HEK293 (cell line): ENCODE measurements around the gene NELFB.

Experiments used
- CTCF ChIA-PET: fragments of 350-600 bp; formaldehyde crosslinking; extraction: SDS; loops from one replicate; lab custom pipeline; 2021; ENCODE audit warnings: antibody characterized with exemption; lab: Yijun Ruan, JAX
- POLR2A ChIA-PET: fragments of 300-600 bp; formaldehyde crosslinking; extraction: SDS; loops from one replicate; lab custom pipeline; 2020; ENCODE audit warnings: antibody characterized with exemption, inconsistent platforms; lab: Yijun Ruan, JAX
- H3K27ac ChIP-seq: fragments of 200-500 bp; sonication (Bioruptor generic); 2 replicates; pipeline ENCODE4 v1.5.1; 2014; ENCODE audit warnings: low read depth, low read length, control low read depth, inconsistent platforms; ENCODE audit errors: extremely low read depth
- H3K36me3 ChIP-seq, 2 experiments: fragments of 200-500 bp in 1 of 2; sonication (Bioruptor generic) in 1 of 2; 1 replicate in 1 of 2; 2 replicates in 1 of 2; pipeline ENCODE4 v1.5.1; 2014 to 2017; ENCODE audit warnings: inconsistent platforms in 2 of 2, low read length in 2 of 2; ENCODE audit not compliant: control insufficient read depth in 2 of 2, insufficient read depth in 1 of 2
- H3K4me1 ChIP-seq: fragments of 200-500 bp; sonication (Bioruptor generic); 2 replicates; pipeline ENCODE4 v1.5.1; 2014; ENCODE audit warnings: mild to moderate bottlenecking, low read length, inconsistent platforms; ENCODE audit not compliant: control insufficient read depth, insufficient read depth
- H3K4me3 ChIP-seq: 2 replicates; pipeline ENCODE4 v1.5.1; 2011; ENCODE audit warnings: low read depth, mild to moderate bottlenecking, control low read depth, low read length, moderate library complexity
- H3K9me3 ChIP-seq: fragments of 200-500 bp; sonication (Bioruptor generic); 2 replicates; pipeline ENCODE4 v1.5.1; 2014; ENCODE audit warnings: low read depth, low read length, inconsistent platforms; ENCODE audit not compliant: control insufficient read depth, insufficient read depth
- AEBP2 ChIP-seq: fragments of 450-650 bp; formaldehyde crosslinking; IDR thresholded peaks from 2 replicates; pipeline ENCODE4 v1.5.1; 2016; ENCODE audit warnings: missing biosample characterization, missing genetic modification characterization, borderline replicate concordance
- BCL11B ChIP-seq: fragments of 450-650 bp; formaldehyde crosslinking; IDR thresholded peaks from 2 replicates; pipeline ENCODE4 v1.5.1; 2016; ENCODE audit warnings: low read depth, missing biosample characterization, missing genetic modification characterization
- BCL6B ChIP-seq: fragments of 450-650 bp; formaldehyde crosslinking; IDR thresholded peaks from 2 replicates; pipeline ENCODE4 v1.5.1; 2017; ENCODE audit warnings: missing biosample characterization, missing genetic modification characterization
- GLIS2 ChIP-seq: fragments of 450-650 bp; formaldehyde crosslinking; IDR thresholded peaks from 2 replicates; pipeline ENCODE4 v1.5.1; 2016; ENCODE audit warnings: missing biosample characterization, missing genetic modification characterization
- SP3 ChIP-seq: fragments of 450-650 bp; formaldehyde crosslinking; IDR thresholded peaks from 2 replicates; pipeline ENCODE4 v1.5.1; 2016; ENCODE audit warnings: missing biosample characterization, missing genetic modification characterization
- ZFHX2 ChIP-seq: fragments of 450-650 bp; formaldehyde crosslinking; conservative IDR thresholded peaks from 2 replicates; pipeline ENCODE4 v1.5.1; 2016; ENCODE audit warnings: missing biosample characterization, missing genetic modification characterization
- ZNF341 ChIP-seq: fragments of 450-650 bp; formaldehyde crosslinking; IDR thresholded peaks from 2 replicates; pipeline ENCODE4; 2016; ENCODE audit warnings: low read depth, missing biosample characterization, missing genetic modification characterization
- ZNF362 ChIP-seq: fragments of 450-650 bp; formaldehyde crosslinking; IDR thresholded peaks from 2 replicates; pipeline ENCODE4 v1.5.1; 2016; ENCODE audit warnings: missing biosample characterization, missing genetic modification characterization
- ZNF530 ChIP-seq: fragments of 450-650 bp; formaldehyde crosslinking; IDR thresholded peaks from 2 replicates; pipeline ENCODE4 v1.5.1; 2016; ENCODE audit warnings: low read depth, missing biosample characterization, missing genetic modification characterization
- ZNF555 ChIP-seq: fragments of 450-650 bp; formaldehyde crosslinking; conservative IDR thresholded peaks from 2 replicates; pipeline ENCODE4 v1.5.1; 2017; ENCODE audit warnings: missing biosample characterization, mild to moderate bottlenecking, missing genetic modification characterization, inconsistent platforms
- ZNF558 ChIP-seq: fragments of 450-650 bp; formaldehyde crosslinking; IDR thresholded peaks from 2 replicates; pipeline ENCODE4 v1.5.1; 2016; ENCODE audit warnings: missing biosample characterization, missing genetic modification characterization
- ZNF560 ChIP-seq: fragments of 450-650 bp; formaldehyde crosslinking; IDR thresholded peaks from 2 replicates; pipeline ENCODE4 v1.5.1; 2017; ENCODE audit warnings: missing biosample characterization, missing genetic modification characterization, borderline replicate concordance
- ZNF561 ChIP-seq: fragments of 450-650 bp; IDR thresholded peaks from 2 replicates; pipeline ENCODE4 v1.5.1; 2018; ENCODE audit warnings: missing biosample characterization, missing genetic modification characterization, borderline replicate concordance
- ZNF626 ChIP-seq: fragments of 450-650 bp; sonication (Bioruptor Pico); formaldehyde crosslinking; IDR thresholded peaks from 2 replicates; pipeline ENCODE4 v1.5.1; 2018; ENCODE audit warnings: missing biosample characterization, missing genetic modification characterization, inconsistent platforms
- TF ChIP-seq, protein P1 (sequence below): fragments of 450-650 bp; formaldehyde crosslinking; IDR thresholded peaks from 2 replicates; pipeline ENCODE4 v1.5.1; 2016; ENCODE audit warnings: missing biosample characterization, missing genetic modification characterization, low read depth

The NELFB gene

GRCh38 chr9:137230705-137231371, 24.3 kb upstream of the NELFB start, which contains the start of gene SLC34A3:
SLC34A3 (plus strand) TSS chr9:137230901; CDS start chr9:137231703, 802 bp downstream.
- Histone ChIP-seq H3K9me3 (no peaks in the 10 kb centered on the region), H3K36me3 (no peaks in the 10 kb centered on the region), H3K4me1 (no peaks in the 10 kb centered on the region), H3K4me3 (no peak within 1 kb of the TSS), H3K27ac (no peak within 1 kb of the TSS)
- TF ChIP-seq ZNF530 (tag by site-specific recombination) (no peak), ZNF626 (tag by site-specific recombination) (no peak), ZNF555 (tag by site-specific recombination) (no peak), ZNF560 (tag by site-specific recombination) (no peak), SP3 (tag by site-specific recombination) (peak; percentile 24; the same call in 1 of the 2 replicates), GLIS2 (tag by site-specific recombination) (peak; percentile 52; the same call in 1 of the 2 replicates), ZNF558 (tag by site-specific recombination) (no peak), AEBP2 (tag by site-specific recombination) (no peak), ZNF561 (no peak)
- TF ChIP-seq, protein P1, sequence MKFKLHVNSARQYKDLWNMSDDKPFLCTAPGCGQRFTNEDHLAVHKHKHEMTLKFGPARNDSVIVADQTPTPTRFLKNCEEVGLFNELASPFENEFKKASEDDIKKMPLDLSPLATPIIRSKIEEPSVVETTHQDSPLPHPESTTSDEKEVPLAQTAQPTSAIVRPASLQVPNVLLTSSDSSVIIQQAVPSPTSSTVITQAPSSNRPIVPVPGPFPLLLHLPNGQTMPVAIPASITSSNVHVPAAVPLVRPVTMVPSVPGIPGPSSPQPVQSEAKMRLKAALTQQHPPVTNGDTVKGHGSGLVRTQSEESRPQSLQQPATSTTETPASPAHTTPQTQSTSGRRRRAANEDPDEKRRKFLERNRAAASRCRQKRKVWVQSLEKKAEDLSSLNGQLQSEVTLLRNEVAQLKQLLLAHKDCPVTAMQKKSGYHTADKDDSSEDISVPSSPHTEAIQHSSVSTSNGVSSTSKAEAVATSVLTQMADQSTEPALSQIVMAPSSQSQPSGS (tag by site-specific recombination), result no peak
- ChIA-PET POLR2A (interaction anchor here (0.8 to 17.2 kb wide), 3 partner anchors 10 to 23 kb away, joined by 3 to 304 read pairs (median 234); partner anchors contain the start of genes NDOR1, TMEM203, TPRN and TUBB4B), CTCF (interaction anchor here (0.6 kb wide), 1 partner anchor 106 kb away, joined by 3 read pairs; no protein-coding TSS in a partner anchor)

GRCh38 chr9:137231372-137232039, 23.6 kb upstream of the NELFB start:
- no peaks in the 10 kb centered on the region for H3K9me3 ChIP-seq
- CTCF ChIA-PET, result no interaction called here
- no peak overlapping the region for H3K4me3 ChIP-seq
- no peak overlapping the region for H3K27ac ChIP-seq
- POLR2A ChIA-PET, result interaction anchor here (0.8 kb wide), 1 partner anchor 23 kb away, joined by 3 read pairs; no protein-coding TSS in a partner anchor
- TF ChIP-seq ZNF362 (tag by site-specific recombination) (no peak), GLIS2 (tag by site-specific recombination) (0 out of 2 replicates have a peak, but pooled peaks have one; percentile 12), ZFHX2 (tag by site-specific recombination) (no peak), BCL6B (tag by site-specific recombination) (no peak), ZNF341 (tag by site-specific recombination) (0 out of 2 replicates have a peak, but pooled peaks have one; percentile 12), BCL11B (peak; percentile 18; the same call in 1 of the 2 replicates)
- no peaks in the 10 kb centered on the region for H3K36me3 ChIP-seq
- no peaks in the 10 kb centered on the region for H3K4me1 ChIP-seq
